HG02885 (cell line): ENCODE results near the gene ZNF853.
A peak's percentile ranks its signal among the peaks of the same experiment; 100 is the strongest.
"Not testable (repeated sequence)": the region's sequence is repeated elsewhere in the genome, so short reads cannot be mapped to it uniquely, and the experiment has no call there.

Experiments used
- ATAC-seq: cut with Tn5 transposase; IDR thresholded peaks from one replicate; pipeline ENCODE4 v1.9.1; 2021; ENCODE audit warnings: mild to moderate bottlenecking; ENCODE audit not compliant: unreplicated experiment, poor library complexity

The ZNF853 gene

DNA sequence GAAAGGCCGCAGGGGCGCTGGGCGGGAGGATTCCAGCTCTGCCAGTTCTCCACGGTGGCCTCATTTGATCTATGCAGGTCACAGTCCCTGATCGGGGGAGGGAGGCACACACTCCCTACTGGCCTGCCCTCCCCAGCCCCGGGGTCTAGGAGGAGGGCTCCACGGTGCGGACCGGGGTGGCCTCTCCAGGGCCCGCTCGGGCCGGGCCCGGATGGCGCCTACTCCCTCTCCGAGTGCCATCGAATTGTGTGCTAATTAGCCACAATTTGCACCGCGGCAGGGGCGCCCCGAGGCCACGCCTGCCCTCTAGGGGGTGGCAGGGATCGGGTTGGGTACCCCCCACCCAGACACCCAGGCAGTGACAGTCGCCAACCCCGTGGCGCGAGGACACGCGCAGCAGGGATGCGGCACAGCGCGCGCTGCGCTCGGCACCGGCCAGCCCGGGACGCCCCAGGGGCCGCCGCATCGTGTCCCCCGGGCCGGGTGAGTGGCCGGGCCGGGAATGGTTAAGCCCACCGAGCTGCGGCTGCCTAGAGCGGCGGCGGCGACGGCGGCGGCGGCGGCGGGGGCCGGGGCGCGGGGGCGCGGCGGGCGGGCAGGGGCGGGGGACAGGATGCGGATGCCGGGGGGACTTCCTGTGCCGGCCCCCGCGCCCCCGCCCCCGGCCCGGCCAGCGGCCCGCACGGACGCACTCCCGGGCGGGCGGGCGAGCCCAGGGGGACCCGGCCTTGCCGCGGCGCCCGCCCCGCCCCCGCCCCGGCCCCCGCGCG lies at the start of gene ZNF853:
Gene ZNF853, plus strand, starts transcription at position 658 of the 770 bp plus-strand sequence. CDS start 565 bp downstream, outside the sequence.
- ATAC-seq: no peak

DNA sequence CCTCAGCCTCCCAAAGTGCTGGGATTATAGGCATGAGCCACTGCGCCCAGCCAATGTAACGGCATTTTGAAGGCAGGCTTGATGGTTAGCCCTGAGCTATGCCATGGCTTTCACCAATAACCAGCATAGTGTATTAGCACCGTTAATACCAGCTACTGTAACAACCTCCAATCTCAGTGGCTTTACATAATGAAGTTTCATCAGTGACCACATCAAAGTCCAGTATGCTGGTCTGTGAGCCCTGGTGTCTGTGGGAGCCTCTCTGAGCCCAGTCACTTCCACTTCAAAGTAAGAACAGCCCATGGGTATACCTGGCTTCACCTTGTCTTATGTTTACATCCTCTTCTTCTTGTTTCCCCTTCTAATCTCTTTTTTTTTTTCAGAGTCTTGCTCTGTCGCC lies 49.8 kb upstream of the ZNF853 start:
- ATAC-seq: no peak

- no peak for ATAC-seq
Observed at GRCh38 chr7:6567886-6568285, 47.5 kb upstream of the ZNF853 start.

DNA sequence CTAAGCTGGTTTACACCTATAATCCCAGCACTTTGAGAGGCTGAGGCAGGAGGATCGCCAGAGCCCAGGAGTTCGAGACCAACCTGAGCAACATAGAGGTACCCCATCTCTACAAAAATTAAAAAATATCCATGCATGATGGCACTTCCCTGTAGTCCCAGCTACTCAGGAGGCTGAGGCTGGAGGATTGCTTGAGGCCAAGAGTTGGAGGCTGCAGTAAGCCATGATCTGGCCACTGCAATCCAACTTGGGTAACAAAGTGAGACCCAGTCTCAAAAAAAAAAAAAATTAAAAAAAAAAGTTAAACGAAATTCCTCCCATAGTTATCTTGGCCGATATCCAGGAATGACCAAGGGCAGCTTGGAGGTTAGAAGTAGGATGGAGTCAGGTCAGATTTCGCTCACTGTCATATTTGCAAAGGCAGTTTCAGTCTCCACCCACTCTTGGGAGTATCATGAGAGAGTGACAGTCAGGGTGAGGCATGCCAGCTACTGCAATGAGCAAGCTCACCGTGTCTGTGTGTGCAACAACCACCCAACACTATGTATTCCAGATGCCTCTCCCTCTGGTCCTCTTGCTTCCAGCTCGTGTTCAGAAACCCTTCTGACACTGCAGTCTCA lies 44.1 kb upstream of the ZNF853 start:
- peak; percentile 61 for ATAC-seq

- no peak for ATAC-seq
Observed at GRCh38 chr7:6575281-6576023, 40.0 kb upstream of the ZNF853 start.

- no peak for ATAC-seq
Observed at GRCh38 chr7:6576024-6576866, 39.2 kb upstream of the ZNF853 start.

DNA sequence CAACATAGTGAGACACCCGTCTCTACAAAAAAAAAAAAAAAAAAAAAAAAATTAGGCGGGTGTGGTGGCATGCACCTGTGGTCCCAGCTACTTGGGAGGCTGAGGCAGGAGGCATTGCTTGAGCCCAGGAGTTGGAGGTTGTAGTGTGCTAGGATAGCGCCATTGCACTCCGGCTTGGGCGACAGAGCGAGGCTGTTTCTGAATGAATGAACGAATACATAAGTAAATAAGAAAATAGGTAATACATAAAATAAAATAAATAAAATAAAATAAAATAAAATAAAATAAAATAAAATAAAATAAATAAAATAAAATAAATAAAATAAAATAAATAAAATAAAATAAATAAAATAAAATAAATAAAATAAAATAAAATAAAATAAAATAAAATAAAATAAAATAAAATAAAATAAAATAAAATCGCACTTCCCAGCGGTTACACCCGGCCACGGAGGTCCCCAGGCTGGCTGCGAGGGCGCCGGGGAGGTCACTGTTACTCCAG lies 38.5 kb upstream of the ZNF853 start:
- ATAC-seq: not testable (repeated sequence)

DNA sequence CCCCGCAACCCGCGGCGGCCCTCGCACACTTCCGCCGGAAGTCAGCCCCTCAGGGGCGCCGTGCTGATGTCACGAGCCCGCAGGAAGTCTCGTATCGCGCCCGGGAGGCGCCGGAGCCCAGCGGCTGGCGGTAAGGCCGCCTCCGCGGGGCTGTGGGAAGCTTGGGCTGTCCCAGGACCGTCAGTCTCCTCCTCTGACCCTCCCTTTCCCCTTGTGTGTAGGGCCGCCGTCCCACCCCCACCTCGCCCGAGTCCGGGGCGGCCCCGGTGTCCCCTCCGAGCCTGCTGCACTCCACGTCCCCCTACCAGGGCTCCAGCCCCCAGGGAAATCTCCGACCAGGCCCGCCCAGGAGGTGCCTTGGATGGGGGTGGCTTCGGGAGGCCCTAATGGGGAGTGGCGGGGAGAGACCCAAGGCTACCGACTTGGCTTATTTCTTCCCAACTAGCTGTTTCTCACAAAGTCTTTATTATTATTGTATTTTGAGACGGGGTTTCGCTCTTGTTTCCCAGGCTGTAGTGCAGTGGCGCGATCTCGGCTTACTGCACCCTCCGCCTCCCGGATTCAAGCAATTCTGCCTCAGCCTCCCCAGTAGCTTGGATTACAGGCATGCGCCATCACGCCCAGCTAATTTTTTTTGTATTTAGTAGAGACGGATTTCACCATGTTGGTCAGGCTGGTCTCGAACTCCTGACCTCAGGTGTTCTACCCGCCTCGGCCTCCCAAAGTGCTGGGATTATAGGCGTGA lies 37.9 kb upstream of the ZNF853 start, which contains the start of gene ZDHHC4:
Gene ZDHHC4, plus strand, starts transcription at position 86 of the 745 bp plus-strand sequence. CDS start 3,108 bp downstream, outside the sequence.
- peak; percentile 96 for ATAC-seq

- no peak for ATAC-seq
Observed at GRCh38 chr7:6578114-6579084, 37.0 kb upstream of the ZNF853 start.

- ATAC-seq: no peak
Observed at GRCh38 chr7:6579446-6579845, 36.0 kb upstream of the ZNF853 start.

- not testable (repeated sequence) for ATAC-seq
Observed at GRCh38 chr7:6585746-6586432, 29.5 kb upstream of the ZNF853 start.

DNA sequence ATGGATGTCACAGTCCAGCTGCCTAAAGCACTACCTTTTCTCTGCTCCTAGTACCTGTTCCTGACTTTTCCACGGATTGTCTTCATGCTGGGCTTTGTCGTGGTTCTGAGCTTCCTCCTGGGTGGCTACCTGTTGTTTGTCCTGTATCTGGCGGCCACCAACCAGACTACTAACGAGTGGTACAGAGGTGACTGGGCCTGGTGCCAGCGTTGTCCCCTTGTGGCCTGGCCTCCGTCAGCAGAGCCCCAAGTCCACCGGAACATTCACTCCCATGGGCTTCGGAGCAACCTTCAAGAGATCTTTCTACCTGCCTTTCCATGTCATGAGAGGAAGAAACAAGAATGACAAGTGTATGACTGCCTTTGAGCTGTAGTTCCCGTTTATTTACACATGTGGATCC lies 26.8 kb upstream of the ZNF853 start:
- no peak for ATAC-seq

DNA sequence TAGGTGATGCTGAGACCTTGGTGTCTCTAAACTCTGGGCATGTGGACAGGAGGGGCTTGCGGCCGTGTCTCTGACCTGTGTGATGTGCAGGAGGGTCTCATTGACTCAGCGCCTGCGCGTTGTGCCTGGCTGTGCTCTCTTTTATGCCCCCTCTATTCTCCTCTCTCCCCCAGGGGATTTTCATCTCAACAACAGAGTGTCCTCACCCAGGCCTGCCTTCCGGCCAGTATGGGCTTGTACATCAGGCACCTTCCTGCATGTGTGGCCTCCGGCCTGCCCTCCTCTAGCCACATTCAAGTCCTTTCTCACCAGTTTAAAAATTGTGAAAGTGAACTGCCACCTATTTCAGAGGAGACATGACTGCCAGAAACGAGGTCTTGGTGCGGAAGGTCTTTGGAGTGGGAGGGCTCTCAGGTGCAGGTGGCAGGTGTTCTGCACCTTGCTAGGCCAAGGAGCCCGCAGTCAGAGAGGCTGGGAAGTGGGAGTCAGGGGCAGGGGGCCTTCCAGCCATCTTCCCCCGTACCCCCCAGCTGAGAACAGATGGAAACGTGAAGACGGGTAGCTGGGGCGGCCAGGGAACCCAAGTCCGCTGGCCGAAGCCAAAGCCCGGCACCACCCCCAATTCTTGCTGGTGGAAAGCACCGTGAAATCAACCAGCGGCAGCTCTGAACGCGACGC lies 26.1 kb upstream of the ZNF853 start:
- ATAC-seq: no peak

GRCh38 chr7:6589829-6590644 lies 25.4 kb upstream of the ZNF853 start, which contains the start of gene INTS15:
Gene INTS15 (plus strand): TSS chr7:6590021. CDS start chr7:6590284, 263 bp downstream.
- ATAC-seq: peak; percentile 89

GRCh38 chr7:6590645-6591110 lies 24.7 kb upstream of the ZNF853 start:
- ATAC-seq: no peak

- no peak for ATAC-seq
Observed at GRCh38 chr7:6600093-6600492, 15.3 kb upstream of the ZNF853 start.
